IPS DF 19.7 (cell line): Measurements from ENCODE around the gene TBL1X.

ENCODE experiments used
- DNase-seq: peaks from one replicate; pipeline ENCODE4 v3.0.0-alpha.2; 2013; ENCODE audit warnings: low read depth, low spot score

The TBL1X gene

DNA sequence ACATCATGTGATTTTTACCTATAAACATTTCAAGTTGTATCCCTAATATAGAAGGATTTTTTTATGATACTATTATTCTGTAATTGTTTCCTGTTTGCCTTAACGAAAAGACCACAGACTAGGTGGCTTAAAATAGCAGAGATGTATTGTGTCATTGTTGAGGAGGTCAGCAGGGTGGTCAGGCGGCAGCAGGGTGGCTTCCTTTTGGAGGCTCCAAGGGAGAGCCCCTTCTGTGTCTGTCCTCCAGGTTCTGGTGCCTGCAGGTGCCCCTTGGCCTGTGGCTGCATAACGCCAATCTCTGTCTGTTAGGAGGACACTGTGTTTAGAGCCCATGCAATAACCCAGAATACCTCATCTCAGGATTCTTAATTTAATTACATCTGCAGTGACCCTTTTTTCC, 118.1 kb downstream of the TBL1X start:
- no peak for DNase-seq

DNA sequence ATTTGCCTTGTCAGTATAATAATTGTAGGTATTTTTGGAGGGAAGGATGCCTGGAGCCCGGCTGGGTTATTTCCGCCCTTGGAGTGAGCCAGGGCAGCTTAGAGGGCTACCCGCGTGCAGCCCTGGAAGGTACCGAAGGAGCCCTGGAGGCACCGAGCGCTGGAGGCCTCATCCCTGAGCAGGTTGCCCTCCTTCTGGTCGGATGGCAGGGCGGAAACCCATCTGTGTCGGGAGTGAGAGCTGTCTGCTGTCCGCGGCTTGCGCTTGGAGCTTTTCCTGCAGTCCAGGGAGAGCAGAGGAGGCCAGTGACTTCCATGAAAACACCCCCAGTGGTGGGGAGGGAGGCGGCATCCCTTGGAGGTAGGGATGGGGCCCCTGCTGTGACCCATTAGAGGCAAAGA, 122.1 kb downstream of the TBL1X start:
- DNase-seq: no peak

DNA sequence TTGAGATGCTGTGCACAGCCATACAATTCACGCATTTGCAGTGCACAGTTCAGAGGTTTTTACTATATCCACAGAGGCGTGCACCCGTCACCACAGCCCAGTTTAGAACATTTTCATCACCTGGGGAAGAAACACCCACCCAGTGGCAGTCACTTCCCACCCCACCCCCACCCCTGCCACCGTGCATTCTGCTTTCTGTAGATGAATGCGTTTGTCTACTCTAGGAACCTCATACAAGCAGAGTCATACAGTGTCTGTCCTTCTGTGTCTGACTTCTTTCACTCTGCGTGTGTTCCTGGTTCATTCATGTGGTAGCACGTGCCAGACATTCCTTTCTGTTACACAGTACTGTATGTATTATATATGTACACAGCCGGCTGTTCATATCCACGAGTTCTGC, 122.8 kb downstream of the TBL1X start:
- DNase-seq: no peak

DNA sequence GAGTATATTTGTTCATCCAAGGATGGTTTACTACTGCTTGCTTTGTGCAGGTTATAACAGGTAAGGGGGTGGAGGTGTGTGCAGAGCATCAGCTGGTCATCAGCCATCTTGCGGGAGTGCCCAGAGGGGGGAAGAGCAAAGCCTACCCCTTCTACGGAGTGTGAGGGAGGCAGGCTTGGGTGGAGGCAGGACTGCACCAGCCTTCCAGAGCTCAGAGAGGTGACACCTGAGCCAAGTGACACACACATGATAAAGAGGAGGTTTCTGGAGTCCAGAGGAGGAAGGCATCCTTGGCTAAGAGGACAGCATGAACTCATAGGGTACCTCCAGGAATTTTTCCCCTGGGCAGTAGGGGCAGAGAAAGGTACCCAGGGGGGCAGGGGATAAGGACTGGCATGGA, 126.6 kb downstream of the TBL1X start:
- no peak for DNase-seq

DNA sequence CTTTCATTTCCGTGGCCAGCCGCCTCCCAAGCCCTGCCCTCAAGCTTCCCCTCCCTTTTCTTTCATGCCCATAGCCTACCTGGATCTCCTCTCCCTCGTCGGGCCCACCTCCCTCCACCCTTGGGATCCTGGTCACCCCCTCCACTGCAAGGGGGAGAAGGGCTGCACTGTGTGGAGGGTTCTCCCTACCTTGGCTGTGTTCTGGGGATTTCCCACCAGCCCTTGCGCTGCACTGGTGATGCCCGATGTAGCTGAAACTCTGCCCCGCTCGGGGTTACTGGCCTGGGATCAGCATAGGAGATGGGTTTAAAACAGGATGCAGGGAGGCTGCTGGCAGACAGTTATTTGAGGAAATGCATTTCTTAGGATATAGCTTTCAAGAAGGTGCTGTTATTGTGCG, 128.9 kb downstream of the TBL1X start:
- no peak for DNase-seq

DNA sequence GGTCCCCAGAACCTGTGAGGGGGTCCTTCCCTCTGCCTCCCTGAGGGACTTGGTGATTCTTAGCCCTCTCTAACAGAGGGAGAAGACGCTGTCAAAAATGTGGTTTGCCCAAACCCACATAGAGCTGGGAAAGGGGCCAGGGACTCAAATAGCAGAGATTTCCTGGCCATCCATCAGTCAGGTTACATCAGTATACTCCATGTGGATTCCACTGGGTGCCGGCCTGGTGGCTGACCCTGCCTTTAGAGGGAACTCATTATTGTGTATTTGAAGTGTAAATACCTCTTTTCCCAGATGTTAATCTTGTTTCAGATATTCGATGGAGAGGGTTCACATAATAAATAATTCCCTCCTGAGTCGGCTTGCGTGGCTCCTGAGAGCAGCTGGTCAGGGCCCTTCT, 130.3 kb downstream of the TBL1X start:
- no peak for DNase-seq

DNA sequence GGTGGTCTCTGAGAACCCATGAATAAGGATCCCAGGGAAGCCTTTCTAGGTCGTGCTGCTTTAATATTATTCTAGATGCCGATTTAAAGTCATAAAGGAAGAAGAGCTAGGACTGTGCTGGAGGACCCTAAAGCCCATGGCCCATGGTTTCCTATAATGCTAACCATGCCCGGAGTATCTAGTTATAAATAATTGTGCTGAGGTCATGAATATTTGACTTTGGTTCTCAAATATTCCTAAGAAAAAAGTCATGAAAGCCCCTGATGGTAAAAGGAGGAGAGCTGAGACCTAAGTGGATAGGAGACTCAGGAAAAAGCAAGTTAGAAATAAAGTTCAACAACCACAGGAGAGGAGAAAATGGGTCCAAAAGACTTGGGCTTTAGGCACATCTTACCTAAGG, 132.0 kb downstream of the TBL1X start:
- DNase-seq: no peak

DNA sequence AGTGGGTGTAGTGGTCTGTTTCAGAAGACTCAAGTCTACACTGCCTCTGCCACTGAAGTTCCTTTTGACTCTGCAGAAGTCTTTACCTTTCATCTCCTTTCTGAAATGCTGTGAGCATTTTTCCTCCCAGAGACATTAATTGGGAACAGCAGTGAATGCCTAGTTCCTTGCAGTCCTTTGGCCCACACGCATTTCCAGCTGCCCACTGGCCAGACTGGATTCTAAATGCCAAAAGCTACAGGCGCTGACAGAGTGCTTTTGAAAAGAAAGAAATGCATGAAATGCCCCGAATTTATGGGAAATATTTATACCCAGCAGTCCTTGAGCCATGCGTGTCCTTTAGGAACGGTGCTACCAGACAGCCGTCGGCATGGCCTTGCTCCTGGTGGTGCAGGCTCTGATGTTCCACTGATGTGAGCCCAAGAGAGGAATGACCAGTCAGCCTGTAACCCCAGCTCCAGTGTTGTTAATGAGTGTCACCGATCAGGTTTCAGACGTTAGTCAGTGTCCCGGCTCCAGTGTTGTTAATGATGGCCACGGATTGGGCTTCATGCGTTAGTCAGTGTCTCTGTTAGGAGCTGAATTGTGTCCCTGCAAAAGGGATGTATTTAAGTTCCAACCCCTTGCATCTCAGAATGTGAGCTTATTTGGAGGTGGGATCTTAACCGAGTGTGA, 132.6 kb downstream of the TBL1X start:
- DNase-seq: no peak

DNA sequence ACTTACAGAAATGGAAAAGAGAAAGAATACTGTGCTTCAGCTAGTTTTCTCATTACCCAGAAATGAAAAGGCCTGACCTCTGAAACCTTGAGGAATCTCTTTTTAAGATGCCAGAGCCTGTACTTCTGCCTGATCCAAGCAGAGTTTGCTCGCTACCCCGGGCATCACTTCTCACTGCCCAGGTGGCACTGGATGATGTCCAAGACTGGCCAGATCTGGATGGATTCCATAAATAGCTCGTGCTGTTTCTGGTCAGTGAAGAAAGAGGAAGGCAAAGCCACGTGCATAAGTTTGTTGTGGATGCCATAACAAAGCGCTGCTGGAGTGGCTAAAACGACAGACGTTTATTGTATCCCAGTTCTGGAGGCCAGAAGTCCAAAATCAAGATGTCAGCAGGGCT, 133.5 kb downstream of the TBL1X start:
- DNase-seq: no peak

DNA sequence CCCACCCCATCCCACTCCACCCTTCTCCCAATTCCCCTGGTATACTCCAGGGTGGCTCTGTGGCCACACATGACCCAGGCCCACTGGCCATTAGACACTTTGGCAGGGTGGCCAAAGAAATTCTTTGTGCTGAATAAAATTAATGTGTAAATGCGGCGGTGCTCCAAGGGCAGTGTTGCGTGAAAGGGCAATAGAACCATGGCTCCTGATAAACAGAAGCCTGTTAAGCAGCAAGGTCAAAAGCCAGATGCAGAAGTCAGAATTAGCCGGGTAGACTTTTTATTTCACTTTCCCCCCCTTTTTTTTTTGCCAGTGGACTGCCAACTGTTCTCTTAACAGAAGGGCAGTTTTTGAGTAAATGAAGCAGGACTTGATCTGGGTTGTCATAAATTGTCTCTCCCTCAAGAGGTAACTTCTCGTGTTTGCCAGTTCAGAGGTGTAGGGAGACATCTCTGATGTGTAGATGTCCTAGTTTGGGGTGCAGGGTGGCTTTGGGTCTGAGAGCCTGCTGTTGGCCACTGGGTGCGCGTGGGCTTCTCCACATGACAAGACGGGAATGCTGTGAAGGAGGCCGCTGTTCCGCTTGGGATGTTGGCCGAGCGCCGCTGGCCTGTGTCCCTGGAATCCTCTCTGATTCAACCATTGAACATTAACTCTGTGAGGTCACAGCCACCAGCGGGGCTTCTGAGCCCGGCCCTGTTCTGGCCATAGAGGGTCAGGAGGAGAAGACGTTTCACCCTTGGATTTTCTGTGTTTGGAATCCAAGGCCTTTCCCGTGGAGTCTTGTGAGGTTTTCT, 139.5 kb downstream of the TBL1X start:
- no peak for DNase-seq

DNA sequence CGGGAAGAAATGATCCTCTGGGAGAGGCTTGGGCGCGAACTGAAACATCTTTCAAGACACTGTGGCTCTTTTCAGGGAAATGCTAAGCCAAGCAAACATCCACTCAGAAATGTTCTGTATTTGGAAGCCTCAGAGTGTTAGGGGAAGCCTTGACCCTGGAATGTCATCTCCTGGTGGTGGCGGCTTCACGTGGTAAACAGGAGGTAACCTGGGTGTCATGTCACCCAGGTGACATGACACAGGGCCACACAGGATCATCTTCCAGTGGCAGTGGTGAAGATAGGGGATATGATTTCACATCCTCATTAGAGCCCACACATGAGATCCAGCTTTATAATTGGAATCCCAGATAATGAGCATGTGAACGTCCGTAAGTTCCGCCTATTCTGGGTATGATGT, 140.0 kb downstream of the TBL1X start:
- DNase-seq: no peak

DNA sequence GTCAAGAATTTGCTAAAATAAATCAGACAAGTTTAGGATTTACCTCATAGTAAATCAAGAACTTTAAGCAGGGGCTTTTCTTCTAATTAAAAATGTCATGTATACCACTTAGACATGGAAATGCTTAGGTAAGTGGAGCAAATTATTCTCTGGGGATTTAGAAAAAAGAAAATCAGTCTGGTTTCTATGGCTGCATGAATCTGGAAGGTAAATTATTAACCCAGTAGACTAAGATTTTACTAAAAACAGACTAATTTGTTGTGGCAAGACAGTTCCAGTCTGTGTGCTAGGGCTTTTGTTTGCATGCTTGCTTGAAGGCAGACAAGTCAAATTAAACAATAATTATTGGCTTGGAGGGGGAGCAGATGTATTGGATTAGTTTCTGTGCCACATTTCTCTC, 140.6 kb downstream of the TBL1X start:
- no peak for DNase-seq

DNA sequence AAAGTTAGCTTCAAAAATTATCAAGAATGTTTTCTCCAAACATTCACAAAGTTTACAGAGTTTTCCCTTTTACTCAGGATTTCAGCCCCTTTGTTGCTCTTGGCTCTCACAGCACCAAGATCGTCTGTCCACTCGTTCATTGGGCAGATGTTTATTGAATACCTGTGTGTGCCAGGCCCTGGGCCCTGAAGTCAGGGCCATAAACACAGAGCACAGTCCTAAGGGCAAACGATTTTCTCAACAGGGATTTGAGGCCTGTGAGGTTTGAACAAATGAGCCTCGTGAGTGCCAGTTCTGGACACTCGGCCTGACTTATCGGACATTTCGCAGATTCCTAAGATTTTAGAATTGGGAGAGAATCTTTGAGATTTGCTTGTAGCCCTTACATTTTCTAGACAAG, 142.1 kb downstream of the TBL1X start:
- DNase-seq: no peak

DNA sequence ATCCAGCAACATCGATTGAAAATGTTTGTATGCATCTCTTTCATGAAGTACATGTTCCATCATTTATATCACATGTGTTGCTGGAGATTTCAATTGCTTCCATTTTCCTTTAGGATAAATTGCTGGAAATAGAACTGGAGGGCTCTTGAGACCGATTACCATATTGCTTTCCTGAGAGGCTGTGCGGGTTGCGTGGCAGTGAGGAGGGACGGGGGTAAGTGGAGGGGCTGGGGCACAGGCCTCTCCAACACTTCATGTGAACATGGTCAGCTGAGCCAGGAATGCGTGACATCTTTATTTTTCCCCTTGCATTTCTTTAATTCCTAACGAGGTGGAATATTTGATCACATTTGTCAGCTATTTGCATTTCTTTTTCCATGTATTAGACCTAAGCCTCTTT, 144.6 kb downstream of the TBL1X start:
- no peak for DNase-seq

DNA sequence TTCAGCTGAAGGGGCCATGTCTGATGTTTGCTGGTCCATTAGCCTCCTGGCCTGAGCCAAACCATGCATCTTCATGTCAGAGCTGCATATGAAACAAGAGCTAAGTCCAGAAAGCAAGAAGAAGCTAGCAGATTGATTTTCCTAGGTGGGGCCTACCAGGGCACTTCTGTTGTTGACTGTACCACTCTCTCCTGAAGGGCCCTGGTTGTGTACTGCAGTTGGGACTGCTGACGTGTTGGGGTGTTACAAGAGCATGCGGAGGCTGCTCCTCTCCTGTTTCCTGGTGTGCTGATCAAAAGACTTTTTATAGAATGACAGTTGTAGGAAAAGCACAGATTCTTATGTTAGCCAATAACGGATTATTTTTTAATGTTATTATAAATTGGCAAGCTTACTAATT, 145.1 kb downstream of the TBL1X start:
- DNase-seq: no peak

DNA sequence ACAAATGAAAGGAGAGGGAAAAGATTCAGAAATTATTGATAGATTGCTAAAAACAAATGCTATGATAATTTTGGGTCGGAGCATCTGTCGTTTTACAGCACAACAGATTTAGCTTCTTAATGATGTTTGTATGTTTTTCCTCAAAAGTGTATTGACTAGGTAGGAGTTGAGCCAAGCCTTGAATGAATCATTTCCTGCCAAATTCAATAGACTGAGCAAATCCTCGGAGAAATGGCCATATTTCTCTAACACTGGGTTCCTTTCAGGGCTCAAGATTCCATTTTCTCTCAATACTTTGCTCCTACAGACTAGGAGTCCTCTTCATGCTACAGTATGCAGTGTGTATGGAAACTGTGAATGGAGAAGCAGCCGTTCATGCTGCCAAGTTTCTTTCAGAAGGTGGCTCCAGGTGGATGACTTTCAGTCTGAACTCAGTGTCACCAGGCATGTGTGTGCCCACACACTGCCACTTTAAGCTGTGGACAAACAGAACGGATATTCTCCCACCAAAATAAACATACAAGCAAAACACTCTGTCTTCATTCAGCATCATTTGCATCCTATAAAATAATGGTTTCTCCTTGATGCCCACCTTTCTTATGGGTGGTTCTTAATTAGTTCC, 146.0 kb downstream of the TBL1X start:
- DNase-seq: no peak

DNA sequence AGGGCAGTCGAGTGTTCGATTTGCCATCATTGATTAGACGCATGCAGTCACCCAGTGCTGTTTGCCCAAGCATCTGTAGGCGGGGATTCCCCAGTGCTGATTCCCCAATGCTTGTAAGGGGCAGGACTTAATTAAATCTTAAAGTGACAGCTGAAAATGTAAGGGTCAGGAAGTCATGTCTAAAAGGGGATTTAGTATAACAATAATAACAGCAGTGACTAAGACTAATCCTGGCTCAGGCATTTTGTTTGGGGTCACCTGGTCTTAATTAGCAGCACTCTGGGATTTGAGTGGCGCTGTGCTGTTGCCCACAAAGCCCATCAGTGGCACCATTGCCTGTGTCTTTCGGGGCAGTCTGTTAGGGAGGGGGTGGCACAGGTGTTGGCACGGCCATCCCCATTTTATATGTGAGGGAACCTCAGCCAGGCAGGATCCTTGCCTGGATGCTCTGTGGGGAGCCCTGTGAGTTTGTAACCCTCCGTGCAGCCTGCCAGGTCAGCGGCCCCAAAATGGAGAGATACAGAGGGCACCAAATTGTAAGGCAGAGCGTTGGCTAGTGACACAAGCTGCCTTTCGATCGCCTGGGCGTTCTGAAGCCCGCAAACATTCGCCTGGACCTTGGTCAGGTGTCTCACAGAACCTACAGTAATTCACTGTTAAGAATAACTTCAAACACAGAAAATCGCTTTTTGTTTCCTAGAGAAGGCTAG, 146.7 kb downstream of the TBL1X start:
- DNase-seq: no peak

DNA sequence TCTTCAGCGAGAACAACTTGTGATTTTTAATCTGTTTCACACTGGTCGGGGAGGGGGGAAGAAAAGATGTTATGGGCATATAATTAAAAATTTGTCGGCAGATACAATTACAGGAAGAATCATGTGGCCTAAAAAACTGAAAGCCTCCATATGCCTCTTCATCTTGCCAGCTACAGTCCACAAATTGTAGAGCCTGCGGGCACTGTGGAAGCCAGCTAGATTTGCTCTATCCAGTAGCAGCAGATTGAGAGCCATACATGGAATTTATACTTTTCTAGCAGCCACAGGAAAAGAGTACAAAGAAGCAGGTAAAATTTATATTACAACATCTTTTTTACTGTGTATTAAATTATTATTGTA, 147.3 kb downstream of the TBL1X start:
- no peak for DNase-seq

DNA sequence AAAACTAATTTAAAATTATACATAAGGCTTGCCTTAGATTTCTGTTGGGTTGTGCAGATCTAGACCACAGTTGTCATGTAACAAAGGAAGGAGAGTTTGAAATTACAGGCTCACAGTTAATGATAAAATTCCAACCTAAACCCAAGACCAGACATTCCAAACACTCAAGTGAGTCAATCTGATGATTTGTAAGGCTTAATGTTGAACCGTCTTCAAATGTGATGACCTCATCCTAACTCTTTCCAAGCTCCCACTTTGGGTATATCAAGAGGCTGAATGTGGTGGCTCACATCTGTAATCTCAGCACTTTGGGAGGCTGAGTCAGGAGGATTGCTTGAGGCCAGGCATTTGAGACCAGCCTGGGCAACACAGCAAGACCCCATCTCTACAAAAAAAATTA, 149.2 kb downstream of the TBL1X start:
- DNase-seq: no peak

DNA sequence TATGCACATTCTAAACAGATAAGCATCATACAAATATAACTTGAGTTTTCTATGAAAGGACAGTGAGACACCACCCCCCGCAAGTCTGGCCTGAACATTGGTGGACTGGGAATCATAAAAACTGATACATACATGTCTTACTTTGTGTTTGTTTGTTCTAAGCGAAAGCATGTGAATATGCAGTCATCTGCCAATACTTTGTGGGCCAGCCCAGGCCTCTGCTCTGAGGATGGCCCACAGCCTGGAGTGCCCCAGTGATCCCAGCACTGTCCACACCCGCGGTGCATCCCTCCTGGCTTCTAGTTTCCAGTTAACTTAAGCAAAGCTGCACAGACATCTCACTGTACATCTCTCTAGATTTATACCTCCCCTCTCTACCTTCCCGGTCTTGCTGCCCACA, 154.3 kb downstream of the TBL1X start:
- no peak for DNase-seq

DNA sequence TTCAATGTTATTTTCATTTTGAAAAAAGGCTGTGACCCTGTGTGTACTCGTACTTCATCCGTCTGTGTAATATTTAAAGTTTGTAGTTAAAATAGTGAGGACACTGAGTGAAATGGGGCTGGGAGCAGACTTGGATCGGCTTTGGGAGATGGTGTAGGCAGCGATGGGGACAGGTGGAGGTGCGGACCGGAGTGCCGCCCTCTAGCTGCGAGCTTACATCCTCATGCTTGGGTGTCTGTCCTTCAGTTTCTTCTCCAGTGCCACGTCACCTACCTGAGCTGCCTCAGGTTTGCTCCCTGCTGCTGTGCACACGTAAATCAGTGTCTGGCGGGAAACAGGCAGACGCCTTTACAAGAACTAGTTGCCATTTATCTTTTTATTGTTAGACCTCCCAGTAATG, 154.7 kb downstream of the TBL1X start:
- peak; percentile 7 for DNase-seq

DNA sequence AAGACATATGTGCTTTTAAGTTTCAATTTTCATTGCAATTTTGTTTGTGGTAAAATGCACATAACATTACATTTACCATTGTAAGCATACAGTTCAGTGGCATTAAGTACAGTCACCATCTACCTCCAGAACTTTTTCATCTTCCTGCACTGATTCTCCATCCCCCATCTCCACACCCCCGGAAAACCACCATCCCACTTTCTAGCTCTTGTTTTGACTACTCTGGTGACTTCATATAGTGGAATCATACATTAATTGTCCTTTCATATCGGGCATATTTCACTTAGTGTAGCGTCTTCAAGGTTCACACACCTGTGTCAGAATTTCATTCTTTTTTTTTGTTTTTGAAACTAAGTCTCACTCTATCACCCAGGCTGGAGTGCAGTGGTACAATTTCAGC, 157.3 kb downstream of the TBL1X start:
- DNase-seq: no peak

DNA sequence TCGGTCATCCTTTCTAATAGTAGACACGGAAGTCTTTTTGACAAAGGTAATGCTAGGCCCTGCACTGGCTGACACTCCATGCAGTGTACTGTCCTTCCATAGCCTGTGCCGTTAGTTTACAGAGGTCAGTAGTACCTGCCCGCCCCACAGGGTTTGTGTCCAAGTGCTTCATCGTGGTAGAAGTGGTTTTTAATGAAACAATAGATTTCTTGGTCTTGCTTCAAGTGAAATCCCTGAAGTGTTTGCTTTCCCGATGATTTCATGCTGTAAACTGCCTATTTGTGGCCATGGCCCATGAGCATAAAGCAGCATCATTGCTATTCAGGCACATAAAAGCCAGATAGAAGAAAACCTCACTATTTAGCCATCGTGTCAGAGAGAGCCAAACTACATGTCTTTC, 161.5 kb downstream of the TBL1X start:
- no peak for DNase-seq
